Calu3 (cell line): Measurements from ENCODE around the gene MACROD1. TPM values are rescaled to one million over a fixed set of nuclear protein-coding genes. Genes with fewer than 3 reads are reported as not detected.

Source experiments
- BruUV-seq: library from RNA; stranded (reverse); fragments of 400-500 nt; replicated peaks from 2 replicates; lab custom pipeline; 2021; lab: Mats Ljungman, UMichigan
- CTCF ChIA-PET: fragments of 300-600 bp; sonication (Branson Sonifier 250); formaldehyde crosslinking; loops from one replicate; lab custom pipeline; 2022; ENCODE audit warnings: antibody characterized with exemption; lab: Charles Lee
- DNase-seq: peaks from one replicate; pipeline ENCODE4 v3.0.0; 2022
- H3K27ac Mint-ChIP-seq: one replicate; pipeline ENCODE4 v1.8.0; 2022; ENCODE audit warnings: mixed read lengths; ENCODE audit not compliant: unreplicated experiment
- H3K27me3 Mint-ChIP-seq: one replicate; pipeline ENCODE4 v1.8.0; 2022; ENCODE audit warnings: mixed read lengths; ENCODE audit not compliant: unreplicated experiment
- H3K36me3 Mint-ChIP-seq: one replicate; pipeline ENCODE4 v1.8.0; 2022; ENCODE audit warnings: mild to moderate bottlenecking, moderate library complexity, mixed read lengths; ENCODE audit not compliant: insufficient read depth, unreplicated experiment
- H3K4me1 Mint-ChIP-seq: one replicate; pipeline ENCODE4 v1.8.0; 2022; ENCODE audit warnings: mild to moderate bottlenecking, low read depth, mixed read lengths; ENCODE audit not compliant: unreplicated experiment
- H3K4me3 Mint-ChIP-seq: one replicate; pipeline ENCODE4 v1.8.0; 2022; ENCODE audit warnings: mild to moderate bottlenecking, low read depth, moderate library complexity, mixed read lengths; ENCODE audit not compliant: unreplicated experiment
- H3K9me3 Mint-ChIP-seq: one replicate; pipeline ENCODE4 v1.8.0; 2022; ENCODE audit warnings: low read depth, mixed read lengths; ENCODE audit not compliant: unreplicated experiment
- intact Hi-C: fragments of 100-400 bp; cut with micrococcal nuclease; formaldehyde crosslinking; loops from one replicate; pipeline ENCODE4 v1.10.0; 2022; ENCODE audit not compliant: unreplicated experiment
- total RNA-seq: library from RNA; stranded (reverse); gene quantifications from 2 replicates; pipeline ENCODE4 v1.2.3, GENCODE V29; 2022
- TF ChIP-seq, protein P1 (sequence below): fragments of 200-600 bp; IDR thresholded peaks from one replicate; pipeline ENCODE4 v1.8.0; 2022; ENCODE audit warnings: antibody characterized with exemption; ENCODE audit not compliant: unreplicated experiment

The MACROD1 gene
- total RNA-seq, 1 experiment from 2014 or later, result 35.7 TPM

DNA sequence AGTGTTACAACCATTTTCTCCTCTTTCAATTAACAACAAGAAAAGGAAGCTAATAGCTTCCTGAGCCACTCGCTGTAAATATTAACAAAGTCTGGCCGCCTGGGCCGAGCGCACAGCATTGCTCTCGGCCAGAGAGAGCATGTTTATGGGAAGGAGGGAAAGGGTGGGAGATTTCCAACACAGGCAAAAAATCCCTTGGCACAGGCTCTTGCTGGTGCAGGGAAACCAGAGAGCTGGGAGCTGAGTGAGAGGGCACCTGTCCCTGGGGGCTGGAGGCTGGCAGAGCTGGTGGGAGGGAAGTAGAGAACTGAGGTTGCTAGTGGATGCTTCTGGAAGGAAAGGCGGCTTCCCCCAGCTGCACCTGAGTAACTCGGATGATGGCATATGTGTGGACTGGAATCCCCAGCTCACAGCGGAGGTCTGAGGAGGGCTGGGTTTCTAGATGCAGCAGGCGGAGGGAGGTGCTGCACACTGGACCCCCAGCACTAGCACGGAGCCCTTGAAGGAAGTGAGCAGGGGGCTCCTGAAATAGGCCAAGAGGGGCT, 70.6 kb downstream of the MACROD1 start:
- Mint-ChIP-seq H3K27ac (no peak overlapping the region), H3K27me3 (peaks cover 17% of the 10 kb centered on the region), H3K36me3 (no peaks in the 10 kb centered on the region), H3K4me1 (peaks cover 27% of the 10 kb centered on the region), H3K9me3 (no peaks in the 10 kb centered on the region), H3K4me3 (no peak overlapping the region)
- TF ChIP-seq, protein P1, sequence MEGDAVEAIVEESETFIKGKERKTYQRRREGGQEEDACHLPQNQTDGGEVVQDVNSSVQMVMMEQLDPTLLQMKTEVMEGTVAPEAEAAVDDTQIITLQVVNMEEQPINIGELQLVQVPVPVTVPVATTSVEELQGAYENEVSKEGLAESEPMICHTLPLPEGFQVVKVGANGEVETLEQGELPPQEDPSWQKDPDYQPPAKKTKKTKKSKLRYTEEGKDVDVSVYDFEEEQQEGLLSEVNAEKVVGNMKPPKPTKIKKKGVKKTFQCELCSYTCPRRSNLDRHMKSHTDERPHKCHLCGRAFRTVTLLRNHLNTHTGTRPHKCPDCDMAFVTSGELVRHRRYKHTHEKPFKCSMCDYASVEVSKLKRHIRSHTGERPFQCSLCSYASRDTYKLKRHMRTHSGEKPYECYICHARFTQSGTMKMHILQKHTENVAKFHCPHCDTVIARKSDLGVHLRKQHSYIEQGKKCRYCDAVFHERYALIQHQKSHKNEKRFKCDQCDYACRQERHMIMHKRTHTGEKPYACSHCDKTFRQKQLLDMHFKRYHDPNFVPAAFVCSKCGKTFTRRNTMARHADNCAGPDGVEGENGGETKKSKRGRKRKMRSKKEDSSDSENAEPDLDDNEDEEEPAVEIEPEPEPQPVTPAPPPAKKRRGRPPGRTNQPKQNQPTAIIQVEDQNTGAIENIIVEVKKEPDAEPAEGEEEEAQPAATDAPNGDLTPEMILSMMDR, result no peak
- intact Hi-C loops, result no loop called here
- CTCF ChIA-PET, result interaction anchor here (1.0 to 1.3 kb wide), 2 partner anchors 8 to 10 kb away, joined by 3 to 4 read pairs; no protein-coding TSS in a partner anchor
- DNase-seq, result no peak
- BruUV-seq, result no TSS peak

DNA sequence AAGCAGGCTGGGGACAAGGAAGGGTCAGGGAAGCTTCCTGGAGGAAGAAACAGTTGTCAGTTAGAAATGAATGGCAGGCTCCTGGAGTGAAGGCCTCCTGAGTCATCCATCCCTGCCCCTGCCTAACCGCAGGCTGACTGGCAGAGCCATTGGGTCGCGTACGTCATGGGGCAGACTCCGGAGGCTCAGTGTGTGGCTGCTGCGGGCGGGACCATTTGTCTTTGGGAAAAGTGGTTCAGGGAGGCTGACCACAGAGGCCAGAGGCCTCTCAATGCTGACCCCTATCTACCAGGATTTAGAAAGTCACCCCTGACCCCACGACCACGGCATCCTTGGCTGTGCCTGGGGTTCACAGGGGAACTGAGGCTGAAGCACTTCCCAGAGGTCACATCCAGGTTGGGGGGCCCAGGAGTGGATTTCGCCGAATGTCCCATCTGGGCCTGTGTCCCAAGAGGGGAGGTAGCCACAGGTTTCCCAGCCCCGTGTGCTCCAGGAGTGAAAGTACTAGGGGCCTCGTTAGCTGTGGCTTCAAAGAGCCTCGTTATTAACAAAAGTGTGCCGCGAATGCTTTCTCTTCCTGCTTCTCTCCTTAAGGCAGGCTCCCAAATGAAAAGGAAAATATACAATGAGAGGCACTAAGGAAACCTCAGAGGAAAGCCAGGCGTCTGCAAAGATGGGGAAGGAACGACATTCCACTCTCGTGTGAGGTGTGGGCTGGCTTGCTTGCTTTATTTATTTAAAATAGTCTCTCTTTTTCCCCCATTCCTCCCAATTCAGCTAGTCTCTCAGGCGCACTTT, 71.3 kb downstream of the MACROD1 start:
- Mint-ChIP-seq H3K36me3 (no peaks in the 10 kb centered on the region), H3K9me3 (no peaks in the 10 kb centered on the region), H3K4me1 (peaks cover 27% of the 10 kb centered on the region), H3K27ac (no peak overlapping the region), H3K4me3 (no peak overlapping the region), H3K27me3 (peaks cover 11% of the 10 kb centered on the region)
- intact Hi-C loops, result no loop called here
- DNase-seq, result peak; percentile 81
- TF ChIP-seq, protein P1, result no peak
- no TSS peak for BruUV-seq
- CTCF ChIA-PET, result interaction anchor here (0.6 to 1.0 kb wide), 5 partner anchors 8 to 76 kb away, joined by 3 to 7 read pairs (median 4); no protein-coding TSS in a partner anchor

DNA sequence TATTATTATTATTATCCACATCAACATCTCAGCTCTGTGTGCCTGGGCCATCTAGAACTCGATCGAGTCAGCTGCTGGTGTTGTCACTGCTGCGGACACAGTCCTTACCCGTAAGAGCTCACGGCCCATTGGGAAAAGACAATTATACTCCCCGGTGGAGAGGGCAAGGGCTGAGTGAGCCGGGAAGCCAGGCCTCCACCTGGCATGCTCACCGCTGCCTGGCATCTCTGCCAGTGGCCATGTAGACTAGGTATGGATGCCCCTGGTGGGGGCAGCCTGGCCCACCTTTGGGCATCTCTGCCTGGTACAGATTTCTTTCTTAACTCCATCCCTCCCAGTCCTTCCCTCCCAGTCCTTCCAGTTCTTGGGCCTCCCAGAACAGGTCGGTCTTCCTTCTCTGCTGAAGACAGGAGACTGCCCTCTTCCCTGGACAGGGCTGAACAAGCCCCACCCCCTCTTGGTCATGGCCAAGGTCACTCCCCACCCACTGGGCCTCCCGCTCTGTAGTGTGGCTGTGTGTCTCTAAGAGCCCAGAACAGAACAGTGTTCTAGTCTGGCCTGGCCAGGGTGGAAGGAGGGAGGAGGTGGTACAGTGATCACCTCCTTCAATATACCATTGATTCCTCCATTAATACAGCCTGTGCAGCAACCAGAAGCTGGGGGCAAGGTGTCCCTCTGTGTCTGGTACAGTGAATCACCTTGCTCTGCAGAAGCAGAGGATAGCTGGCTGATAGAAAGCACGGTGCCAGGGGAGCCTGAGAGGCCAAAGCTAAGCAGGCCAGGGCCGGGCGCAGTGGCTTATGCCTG, 72.5 kb downstream of the MACROD1 start:
- CTCF ChIA-PET, result interaction anchor here (0.6 to 1.0 kb wide), 4 partner anchors 8 to 77 kb away, joined by 3 to 7 read pairs (median 4); no protein-coding TSS in a partner anchor
- no peaks in the 10 kb centered on the region for H3K27me3 Mint-ChIP-seq
- H3K36me3 Mint-ChIP-seq, result no peaks in the 10 kb centered on the region
- peaks cover 33% of the 10 kb centered on the region for H3K4me1 Mint-ChIP-seq
- no peak overlapping the region for H3K27ac Mint-ChIP-seq
- H3K4me3 Mint-ChIP-seq, result no peak overlapping the region
- BruUV-seq, result no TSS peak
- DNase-seq, result no peak
- TF ChIP-seq, protein P1, result no peak
- intact Hi-C loops, result no loop called here
- H3K9me3 Mint-ChIP-seq, result no peaks in the 10 kb centered on the region

DNA sequence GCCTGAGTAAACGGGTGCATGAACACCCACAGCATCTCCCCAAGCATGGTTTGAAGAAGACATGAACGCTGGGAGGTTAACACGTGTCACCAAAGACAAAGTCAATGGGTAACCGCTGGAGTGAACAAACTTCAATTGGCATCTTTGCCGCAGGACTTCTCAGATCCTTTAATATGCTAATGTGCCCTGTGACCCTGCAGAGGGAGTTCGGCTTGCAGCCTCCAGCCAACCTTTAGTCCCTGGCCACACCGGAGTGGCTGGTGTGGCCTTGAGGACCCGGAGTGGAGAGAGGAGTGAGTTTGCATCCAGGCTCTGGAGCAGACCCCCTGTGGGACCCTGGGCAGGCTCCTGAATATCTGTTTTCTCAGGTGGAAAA, 73.2 kb downstream of the MACROD1 start:
- H3K36me3 Mint-ChIP-seq, result no peaks in the 10 kb centered on the region
- TF ChIP-seq, protein P1, result no peak
- H3K9me3 Mint-ChIP-seq, result no peaks in the 10 kb centered on the region
- no peak for DNase-seq
- peaks cover 36% of the 10 kb centered on the region for H3K4me1 Mint-ChIP-seq
- H3K4me3 Mint-ChIP-seq, result no peak overlapping the region
- intact Hi-C loops, result no loop called here
- CTCF ChIA-PET, result no interaction called here
- no peak overlapping the region for H3K27ac Mint-ChIP-seq
- no peaks in the 10 kb centered on the region for H3K27me3 Mint-ChIP-seq
- BruUV-seq, result no TSS peak
